ENCODE measurements around the gene WBP2. TPM values are rescaled to one million over a fixed set of nuclear protein-coding genes. Genes with fewer than 3 reads are reported as not detected.

The WBP2 gene
- polyA plus RNA-seq, 1 donor from 2014 or later: 21.7 TPM

DNA sequence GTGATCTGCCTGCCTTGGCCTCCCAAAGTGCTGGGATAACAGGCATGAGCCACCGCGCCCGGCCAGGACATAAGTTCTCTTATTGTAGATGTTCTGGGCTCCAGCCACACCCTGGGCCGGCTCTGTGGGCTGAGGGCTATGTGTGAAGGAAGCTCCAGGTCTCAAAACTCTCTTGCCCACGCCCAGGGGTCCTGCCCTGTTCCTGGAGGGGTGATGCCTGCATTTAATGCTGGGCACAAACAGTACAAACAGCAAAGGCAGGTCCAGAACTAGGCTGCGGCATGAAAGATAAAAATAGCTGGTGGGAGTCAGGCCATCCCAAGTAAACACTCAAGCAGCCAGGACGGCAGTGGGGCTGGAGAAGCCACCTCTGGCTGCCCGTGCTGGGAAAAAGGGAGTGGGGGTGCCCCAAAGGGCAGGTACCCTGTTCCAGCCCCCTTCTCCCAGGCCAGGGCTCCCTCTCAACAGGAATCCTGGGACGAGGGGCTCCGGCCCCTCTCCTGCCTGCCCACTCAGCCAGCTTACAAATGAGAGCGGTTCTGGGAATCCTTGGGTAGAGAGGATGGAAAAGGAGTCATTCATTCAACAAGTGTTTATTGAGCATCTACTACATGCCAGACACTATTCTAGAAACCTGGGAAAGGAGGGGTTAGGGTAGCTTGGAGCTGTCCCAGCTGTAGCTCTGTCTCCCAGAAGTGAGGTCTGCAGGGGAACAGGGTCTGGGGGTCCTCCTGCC, 18.6 kb upstream of the WBP2 start:
- no peak overlapping the region for H3K27ac ChIP-seq (ENCODE audit: low read length)

DNA sequence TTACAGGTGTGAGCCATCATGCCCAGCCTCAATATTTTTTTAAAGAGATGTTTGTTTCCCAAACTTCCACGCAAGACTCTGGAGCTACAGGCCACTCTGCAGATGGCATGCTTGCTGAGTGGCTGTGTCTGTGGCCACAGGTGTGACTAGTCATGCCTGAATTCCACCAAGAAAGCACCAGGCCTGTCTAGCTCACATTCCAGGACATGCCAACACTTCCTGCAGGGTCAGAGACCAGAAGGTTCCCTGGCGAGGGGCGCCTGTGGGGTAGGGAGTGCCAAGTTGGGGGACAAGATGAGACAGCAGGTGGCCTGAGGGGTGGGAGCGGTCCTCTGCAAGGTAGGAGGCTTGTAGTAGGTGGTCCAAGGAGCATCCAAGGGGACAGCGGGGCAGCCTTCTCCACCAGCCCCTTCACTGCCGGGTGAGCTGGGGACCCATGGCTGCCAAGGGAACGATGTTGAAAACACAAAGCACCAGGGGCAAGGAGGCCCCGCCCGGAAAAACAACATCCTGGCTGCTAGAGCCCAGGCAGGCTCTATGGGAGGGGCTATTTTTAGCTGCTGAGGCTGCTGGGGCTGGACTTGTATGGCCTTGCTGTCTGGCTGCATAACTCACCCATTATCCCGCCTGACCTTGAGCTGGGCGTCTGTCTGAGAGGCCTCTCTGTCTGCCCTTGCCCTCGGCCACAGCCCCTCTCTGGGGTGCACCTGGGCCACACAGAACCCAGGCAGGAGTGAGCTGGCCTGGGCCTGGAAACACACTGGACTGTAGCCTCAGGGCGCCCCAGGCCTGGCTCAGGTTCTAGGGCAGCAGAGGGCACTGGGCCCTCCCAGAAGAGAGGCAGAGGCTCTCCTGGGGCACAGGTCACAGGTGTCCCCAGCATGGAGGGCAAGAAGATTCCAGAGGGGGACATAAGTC, 17.6 kb upstream of the WBP2 start:
- Histone ChIP-seq H3K9me3 (ENCODE audit: low read length) (no peaks in the 10 kb centered on the region), H3K4me3 (ENCODE audit: low read length) (no peak overlapping the region), H3K9me2 (ENCODE audit: insufficient read depth, low read length) (no peaks in the 10 kb centered on the region), H3K27me3 (ENCODE audit: insufficient read depth, low read depth, low read length) (peaks cover 23% of the 10 kb centered on the region), H3K79me2 (replicated peaks; ENCODE audit: insufficient read depth, low read length) (no peaks in the 10 kb centered on the region), H3K4me2 (ENCODE audit: low read length) (no peak overlapping the region), H3K9ac (ENCODE audit: low read length) (no peak overlapping the region), H3K27ac (ENCODE audit: low read length) (no peak overlapping the region), H3F3A (ENCODE audit: insufficient read depth, low read length, poor library complexity, severe bottlenecking) (no peaks in the 10 kb centered on the region), H3K36me3 (ENCODE audit: insufficient read depth, low read length) (no peaks in the 10 kb centered on the region), H2AFZ (ENCODE audit: low read depth, low read length) (no peak overlapping the region), H4K20me1 (ENCODE audit: insufficient read depth) (no peaks in the 10 kb centered on the region)
- TF ChIP-seq MXI1 (conservative IDR thresholded peaks at IDR 0.05; ENCODE audit: poor library complexity, severe bottlenecking): no peak
- no peak for TF ChIP-seq RAD21 (conservative IDR thresholded peaks at IDR 0.05)
- TF ChIP-seq TAF1 (IDR thresholded peaks at IDR 0.05; ENCODE audit: low read depth): no peak
- TF ChIP-seq, protein P1, sequence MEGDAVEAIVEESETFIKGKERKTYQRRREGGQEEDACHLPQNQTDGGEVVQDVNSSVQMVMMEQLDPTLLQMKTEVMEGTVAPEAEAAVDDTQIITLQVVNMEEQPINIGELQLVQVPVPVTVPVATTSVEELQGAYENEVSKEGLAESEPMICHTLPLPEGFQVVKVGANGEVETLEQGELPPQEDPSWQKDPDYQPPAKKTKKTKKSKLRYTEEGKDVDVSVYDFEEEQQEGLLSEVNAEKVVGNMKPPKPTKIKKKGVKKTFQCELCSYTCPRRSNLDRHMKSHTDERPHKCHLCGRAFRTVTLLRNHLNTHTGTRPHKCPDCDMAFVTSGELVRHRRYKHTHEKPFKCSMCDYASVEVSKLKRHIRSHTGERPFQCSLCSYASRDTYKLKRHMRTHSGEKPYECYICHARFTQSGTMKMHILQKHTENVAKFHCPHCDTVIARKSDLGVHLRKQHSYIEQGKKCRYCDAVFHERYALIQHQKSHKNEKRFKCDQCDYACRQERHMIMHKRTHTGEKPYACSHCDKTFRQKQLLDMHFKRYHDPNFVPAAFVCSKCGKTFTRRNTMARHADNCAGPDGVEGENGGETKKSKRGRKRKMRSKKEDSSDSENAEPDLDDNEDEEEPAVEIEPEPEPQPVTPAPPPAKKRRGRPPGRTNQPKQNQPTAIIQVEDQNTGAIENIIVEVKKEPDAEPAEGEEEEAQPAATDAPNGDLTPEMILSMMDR (IDR thresholded peaks at IDR 0.05; ENCODE audit: poor library complexity, severe bottlenecking): no peak
- TF ChIP-seq, protein P2, sequence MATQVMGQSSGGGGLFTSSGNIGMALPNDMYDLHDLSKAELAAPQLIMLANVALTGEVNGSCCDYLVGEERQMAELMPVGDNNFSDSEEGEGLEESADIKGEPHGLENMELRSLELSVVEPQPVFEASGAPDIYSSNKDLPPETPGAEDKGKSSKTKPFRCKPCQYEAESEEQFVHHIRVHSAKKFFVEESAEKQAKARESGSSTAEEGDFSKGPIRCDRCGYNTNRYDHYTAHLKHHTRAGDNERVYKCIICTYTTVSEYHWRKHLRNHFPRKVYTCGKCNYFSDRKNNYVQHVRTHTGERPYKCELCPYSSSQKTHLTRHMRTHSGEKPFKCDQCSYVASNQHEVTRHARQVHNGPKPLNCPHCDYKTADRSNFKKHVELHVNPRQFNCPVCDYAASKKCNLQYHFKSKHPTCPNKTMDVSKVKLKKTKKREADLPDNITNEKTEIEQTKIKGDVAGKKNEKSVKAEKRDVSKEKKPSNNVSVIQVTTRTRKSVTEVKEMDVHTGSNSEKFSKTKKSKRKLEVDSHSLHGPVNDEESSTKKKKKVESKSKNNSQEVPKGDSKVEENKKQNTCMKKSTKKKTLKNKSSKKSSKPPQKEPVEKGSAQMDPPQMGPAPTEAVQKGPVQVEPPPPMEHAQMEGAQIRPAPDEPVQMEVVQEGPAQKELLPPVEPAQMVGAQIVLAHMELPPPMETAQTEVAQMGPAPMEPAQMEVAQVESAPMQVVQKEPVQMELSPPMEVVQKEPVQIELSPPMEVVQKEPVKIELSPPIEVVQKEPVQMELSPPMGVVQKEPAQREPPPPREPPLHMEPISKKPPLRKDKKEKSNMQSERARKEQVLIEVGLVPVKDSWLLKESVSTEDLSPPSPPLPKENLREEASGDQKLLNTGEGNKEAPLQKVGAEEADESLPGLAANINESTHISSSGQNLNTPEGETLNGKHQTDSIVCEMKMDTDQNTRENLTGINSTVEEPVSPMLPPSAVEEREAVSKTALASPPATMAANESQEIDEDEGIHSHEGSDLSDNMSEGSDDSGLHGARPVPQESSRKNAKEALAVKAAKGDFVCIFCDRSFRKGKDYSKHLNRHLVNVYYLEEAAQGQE (IDR thresholded peaks at IDR 0.05; ENCODE audit: borderline replicate concordance): no peak
- TF ChIP-seq SMC3 (conservative IDR thresholded peaks at IDR 0.05; ENCODE audit: poor library complexity): no peak
- TF ChIP-seq EP300 (conservative IDR thresholded peaks at IDR 0.05; ENCODE audit: poor library complexity, severe bottlenecking): no peak

More for the DNA sequence above, 18.6 kb upstream of the WBP2 start:
- no peaks in the 10 kb centered on the region for H3K9me2 ChIP-seq (ENCODE audit: insufficient read depth, low read length)
- no peak overlapping the region for H3K9ac ChIP-seq (ENCODE audit: low read length)
- TF ChIP-seq EP300 (conservative IDR thresholded peaks at IDR 0.05; ENCODE audit: poor library complexity, severe bottlenecking) (no peak), SMC3 (conservative IDR thresholded peaks at IDR 0.05; ENCODE audit: poor library complexity) (no peak), TAF1 (IDR thresholded peaks at IDR 0.05; ENCODE audit: low read depth) (no peak), MXI1 (conservative IDR thresholded peaks at IDR 0.05; ENCODE audit: poor library complexity, severe bottlenecking) (no peak), POLR2AphosphoS5 (IDR thresholded peaks at IDR 0.05) (no peak), RAD21 (conservative IDR thresholded peaks at IDR 0.05) (no peak), EZH2 (IDR thresholded peaks at IDR 0.05; ENCODE audit: borderline replicate concordance, insufficient read depth, low read length, poor library complexity, severe bottlenecking) (no peak)
- TF ChIP-seq, protein P1 (IDR thresholded peaks at IDR 0.05; ENCODE audit: poor library complexity, severe bottlenecking): no peak
- TF ChIP-seq, protein P2 (IDR thresholded peaks at IDR 0.05; ENCODE audit: borderline replicate concordance): no peak
- no peaks in the 10 kb centered on the region for H3K36me3 ChIP-seq (ENCODE audit: insufficient read depth, low read length)
- peaks cover 32% of the 10 kb centered on the region for H3K27me3 ChIP-seq (ENCODE audit: insufficient read depth, low read depth, low read length)
- H3K4me3 ChIP-seq (ENCODE audit: low read length): no peak overlapping the region
- no peaks in the 10 kb centered on the region for H3K79me2 ChIP-seq (replicated peaks; ENCODE audit: insufficient read depth, low read length)
- no peaks in the 10 kb centered on the region for H3F3A ChIP-seq (ENCODE audit: insufficient read depth, low read length, poor library complexity, severe bottlenecking)
- H3K9me3 ChIP-seq (ENCODE audit: low read length): no peaks in the 10 kb centered on the region
- no peak overlapping the region for H2AFZ ChIP-seq (ENCODE audit: low read depth, low read length)
- no peaks in the 10 kb centered on the region for H4K20me1 ChIP-seq (ENCODE audit: insufficient read depth)
- no peak overlapping the region for H3K4me2 ChIP-seq (ENCODE audit: low read length)
